Activated naive CD8-positive, alpha-beta T cell treated with anti-CD3 and anti-CD28 coated beads, Interleukin-2, amount 50 U/mL, for 24 hours (primary cell): ENCODE results near the gene PSMG3.
"Not testable (repeated sequence)": the region's sequence is repeated elsewhere in the genome, so short reads cannot be mapped to it uniquely, and the experiment has no call there.

Experiments used
- ATAC-seq: fragments of 150-1000 bp; cut with Tn5 transposase; one replicate; pipeline ENCODE4 v1.10.0; 2021
- DNase-seq: peaks from one replicate; pipeline ENCODE4 v3.0.0; 2021
- H3K27ac Mint-ChIP-seq: one replicate; pipeline ENCODE4 v1.8.0; 2021; ENCODE audit warnings: mild to moderate bottlenecking, mixed read lengths
- H3K27me3 Mint-ChIP-seq: one replicate; pipeline ENCODE4 v1.8.0; 2021; ENCODE audit warnings: mixed read lengths
- H3K36me3 Mint-ChIP-seq: one replicate; pipeline ENCODE4 v1.8.0; 2021; ENCODE audit warnings: low read depth, mixed read lengths
- H3K4me1 Mint-ChIP-seq: one replicate; pipeline ENCODE4 v1.8.0; 2021; ENCODE audit warnings: mixed read lengths
- H3K4me3 Mint-ChIP-seq: one replicate; pipeline ENCODE4 v1.8.0; 2021; ENCODE audit warnings: mild to moderate bottlenecking, moderate library complexity, mixed read lengths
- H3K9me3 Mint-ChIP-seq: one replicate; pipeline ENCODE4 v1.8.0; 2021; ENCODE audit warnings: mixed read lengths

The PSMG3 gene

GRCh38 chr7:1519322-1519922 is 50.4 kb downstream of the PSMG3 start:
- not testable (repeated sequence) for H3K36me3 Mint-ChIP-seq, H3K9me3 Mint-ChIP-seq, H3K4me1 Mint-ChIP-seq, H3K27ac Mint-ChIP-seq, H3K4me3 Mint-ChIP-seq, ATAC-seq, DNase-seq, H3K27me3 Mint-ChIP-seq
